Airway epithelial cell (primary cell): ENCODE results near the gene NOC2L. TPM values are rescaled to one million over a fixed set of nuclear protein-coding genes. Genes with fewer than 3 reads are reported as not detected.

Experiments
- total RNA-seq: library from RNA; depleted of rRNA; stranded (reverse); fragments of >200 nt; gene quantifications from 2 replicates; pipeline ENCODE4 v1.2.3, GENCODE V29; 2015

NOC2L gene
- total RNA-seq: 115 and 127 TPM in 2 replicates

DNA sequence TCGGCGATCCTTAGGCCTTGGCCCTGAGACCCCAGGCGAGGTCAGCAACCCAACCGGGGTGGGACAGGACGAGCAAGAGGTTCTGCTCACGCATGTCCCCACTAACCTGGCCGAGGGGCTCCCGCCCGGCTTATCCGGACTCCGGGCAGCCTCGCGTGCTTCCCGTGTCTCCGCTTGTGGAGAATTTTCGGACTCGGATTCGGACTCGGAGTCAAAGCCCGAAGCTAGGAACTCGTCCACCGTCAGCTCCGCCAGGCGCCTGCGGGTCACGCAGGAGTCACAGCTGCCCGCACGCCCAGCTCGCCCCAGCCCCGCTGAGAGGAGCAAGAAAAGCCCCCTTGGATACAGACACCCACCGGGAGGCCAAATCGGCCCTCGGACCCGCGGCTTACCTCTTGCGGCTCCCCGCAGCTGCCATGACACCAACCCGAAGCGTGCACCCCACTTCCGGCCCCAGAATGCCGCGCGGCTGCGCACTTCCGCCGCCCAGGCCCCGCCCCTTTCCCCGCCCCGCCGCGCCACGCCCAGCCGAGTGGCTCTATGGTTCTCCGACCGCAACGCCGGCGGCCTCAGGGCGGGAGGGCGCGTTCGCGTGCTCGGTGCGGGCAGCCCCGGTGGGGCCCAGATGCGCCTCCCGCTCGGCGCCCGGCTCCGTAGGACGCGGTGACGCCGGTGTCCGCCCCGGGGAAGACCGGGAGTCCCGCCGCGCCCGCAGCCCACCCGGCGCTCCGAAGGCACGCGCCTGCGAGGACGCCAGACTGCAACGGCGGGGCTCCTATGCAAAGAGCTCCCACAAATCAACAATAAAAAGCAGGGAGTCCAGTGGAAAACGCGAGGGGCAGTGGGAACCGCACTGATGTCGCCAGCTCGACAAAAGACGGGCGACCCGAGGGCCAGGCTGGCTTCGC, at the start of gene NOC2L:
NOC2L (minus strand) TSS at position 434 of the 908 bp plus-strand sequence; CDS start at position 418, 16 bp downstream.

GRCh38 chr1:999725-1000356, 40.8 kb upstream of the NOC2L start, which contains the start of gene HES4:
HES4 (minus strand) TSS chr1:1000097; CDS start chr1:999973, 124 bp downstream.

DNA sequence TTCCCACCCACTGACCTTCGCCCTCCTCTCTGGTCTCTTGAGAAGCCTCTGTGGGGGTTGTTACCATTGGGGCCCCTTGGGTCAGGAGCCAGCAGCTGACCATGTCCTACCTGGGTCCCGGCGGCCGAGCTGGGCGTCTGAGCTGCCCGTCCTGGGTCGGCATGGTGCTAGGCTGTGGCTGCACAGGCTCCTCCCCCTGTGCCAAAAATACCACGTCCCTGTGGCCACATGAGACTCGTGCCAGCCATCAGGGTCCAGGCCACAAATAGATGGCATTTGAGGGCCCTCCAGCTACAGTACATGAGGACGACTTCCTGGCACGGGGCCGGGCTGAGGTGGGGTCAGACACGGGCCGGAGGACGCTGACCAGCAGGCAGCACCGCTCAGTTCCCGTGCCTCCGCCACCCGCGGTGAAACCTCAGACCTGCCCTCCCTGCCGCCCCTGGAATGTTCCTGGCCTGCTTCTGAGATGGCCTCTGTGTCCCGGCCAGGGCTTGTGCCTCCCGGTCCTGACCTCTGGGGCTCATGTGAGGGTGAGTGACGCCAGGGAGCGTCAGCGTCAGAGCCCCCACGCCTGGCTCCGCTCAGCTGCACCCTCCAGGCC, 23.0 kb upstream of the NOC2L start, which contains the start of gene PERM1:
PERM1 (minus strand) TSS at position 139 of the 604 bp plus-strand sequence. CDS start 1,064 bp downstream, outside the sequence.

GRCh38 chr1:966135-966703, 7.2 kb upstream of the NOC2L start, which contains the start of gene PLEKHN1:
PLEKHN1 (plus strand) TSS chr1:966482; CDS start chr1:966532, 50 bp downstream.

DNA sequence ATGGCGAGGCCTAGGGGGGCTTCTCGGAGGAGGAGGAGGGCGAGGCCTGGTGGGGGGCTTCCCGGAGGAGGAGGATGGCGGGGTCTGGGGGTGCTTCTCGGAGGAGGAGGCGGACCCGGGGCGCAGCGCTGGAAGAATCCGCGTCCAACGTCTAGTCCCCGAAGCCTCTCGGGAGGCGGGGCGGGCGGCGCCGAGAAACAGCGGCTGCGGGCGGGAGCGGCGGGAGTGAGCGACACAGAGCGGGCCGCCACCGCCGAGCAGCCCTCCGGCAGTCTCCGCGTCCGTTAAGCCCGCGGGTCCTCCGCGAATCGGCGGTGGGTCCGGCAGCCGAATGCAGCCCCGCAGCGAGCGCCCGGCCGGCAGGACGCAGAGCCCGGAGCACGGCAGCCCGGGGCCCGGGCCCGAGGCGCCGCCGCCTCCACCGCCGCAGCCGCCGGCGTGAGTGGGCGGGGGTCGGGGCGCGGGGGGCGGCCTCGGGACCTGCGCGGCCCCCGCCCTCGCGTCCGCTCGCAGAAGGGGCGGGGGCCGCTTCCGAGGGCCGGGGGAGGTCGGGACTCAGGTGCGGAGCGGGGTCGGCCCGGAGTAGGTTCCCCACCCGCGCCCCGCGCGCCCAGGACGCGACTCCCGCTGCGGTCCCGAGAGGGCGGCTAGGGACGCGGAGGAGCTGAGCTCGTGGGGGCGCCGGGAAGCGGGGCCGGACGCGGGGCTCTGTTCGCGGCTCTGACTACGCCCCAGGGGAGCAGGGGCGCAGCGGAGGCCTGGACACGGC, 1.5 kb upstream of the NOC2L start, which contains the start of gene KLHL17:
KLHL17 (plus strand) TSS at position 222 of the 769 bp plus-strand sequence; CDS start at position 332, 110 bp downstream.

DNA sequence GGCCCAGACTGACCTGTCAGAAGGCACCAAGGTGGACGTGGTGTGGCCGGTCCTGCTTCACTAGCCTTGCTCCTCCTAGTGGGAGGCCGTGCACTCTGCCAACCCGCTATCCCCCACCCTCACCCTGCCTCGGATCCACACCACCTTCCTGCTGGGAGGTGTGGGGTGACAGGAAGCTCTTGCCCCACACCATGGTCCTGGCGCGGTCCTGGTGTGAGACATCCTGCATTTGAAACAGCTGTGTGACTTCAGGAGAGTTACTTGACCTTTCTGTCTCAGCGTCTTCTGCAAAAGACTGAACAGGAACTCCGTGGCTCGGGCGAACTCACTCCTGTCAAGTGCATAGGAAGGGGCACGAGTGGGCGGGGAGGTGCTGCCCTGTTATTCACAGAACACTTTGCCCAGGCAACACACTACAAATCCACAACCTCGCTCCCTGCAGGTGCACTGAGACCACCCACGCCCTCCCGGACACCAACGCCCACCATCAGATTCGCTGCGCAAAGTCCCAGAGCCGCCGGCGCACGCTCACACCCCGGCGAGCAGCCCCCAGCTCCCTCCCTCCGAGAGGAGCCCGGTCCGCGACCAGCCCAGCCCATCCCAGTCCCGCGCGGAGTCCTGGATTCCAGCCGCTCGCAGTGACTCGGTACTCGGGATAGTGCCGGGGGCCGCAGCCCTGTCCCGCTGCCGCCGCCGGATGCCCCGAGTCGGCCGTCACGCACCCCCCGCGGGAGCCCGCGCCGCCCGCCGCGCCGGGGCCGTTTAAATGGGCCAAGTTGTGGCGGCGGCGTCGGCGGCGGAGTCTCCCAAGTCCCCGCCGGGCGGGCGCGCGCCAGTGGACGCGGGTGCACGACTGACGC, 35.7 kb downstream of the NOC2L start, which contains the start of gene SAMD11:
SAMD11 (plus strand) TSS at position 793 of the 860 bp plus-strand sequence. CDS start 509 bp downstream, outside the sequence.

Other genes with a start within 250 kb of the NOC2L start
- gene SAMD11, start 35.3 kb downstream of the NOC2L start, total RNA-seq: 0.98 and 1.3 TPM in 2 replicates
- 19.6 and 20.5 TPM in 2 replicates for gene KLHL17, start 1.3 kb upstream of the NOC2L start, total RNA-seq
- 13.5 and 16.1 TPM in 2 replicates for gene PLEKHN1, start 7.2 kb upstream of the NOC2L start, total RNA-seq
- 0.35 TPM in 1 of 2 replicates, not detected in the other for gene PERM1, start 22.8 kb upstream of the NOC2L start, total RNA-seq
- 56.3 and 58.9 TPM in 2 replicates for gene HES4, start 40.8 kb upstream of the NOC2L start, total RNA-seq
- gene ISG15, start 54.2 kb upstream of the NOC2L start, total RNA-seq: 23.9 and 28.7 TPM in 2 replicates
- 269 and 285 TPM in 2 replicates for gene AGRN, start 60.9 kb upstream of the NOC2L start, total RNA-seq
- gene RNF223, start 115.0 kb upstream of the NOC2L start, total RNA-seq: 1.3 and 2.2 TPM in 2 replicates
- gene C1orf159, start 156.8 kb upstream of the NOC2L start, total RNA-seq: 12.7 and 22.9 TPM in 2 replicates
- not detected in 2 replicates for gene TTLL10, start 214.6 kb upstream of the NOC2L start, total RNA-seq
- 0.63 and 0.98 TPM in 2 replicates for gene TNFRSF18, start 247.3 kb upstream of the NOC2L start, total RNA-seq